ENCODE results near the gene CCL22.
"Not testable (repeated sequence)": the region's sequence is repeated elsewhere in the genome, so short reads cannot be mapped to it uniquely, and the experiment has no call there.

CCL22 gene, protein sequence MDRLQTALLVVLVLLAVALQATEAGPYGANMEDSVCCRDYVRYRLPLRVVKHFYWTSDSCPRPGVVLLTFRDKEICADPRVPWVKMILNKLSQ

GRCh38 chr16:57358527-57359095 is at the start of gene CCL22:
CCL22 (plus strand) TSS chr16:57358783; CDS start chr16:57358817, 34 bp downstream.
- DNase-seq = no peak

DNA sequence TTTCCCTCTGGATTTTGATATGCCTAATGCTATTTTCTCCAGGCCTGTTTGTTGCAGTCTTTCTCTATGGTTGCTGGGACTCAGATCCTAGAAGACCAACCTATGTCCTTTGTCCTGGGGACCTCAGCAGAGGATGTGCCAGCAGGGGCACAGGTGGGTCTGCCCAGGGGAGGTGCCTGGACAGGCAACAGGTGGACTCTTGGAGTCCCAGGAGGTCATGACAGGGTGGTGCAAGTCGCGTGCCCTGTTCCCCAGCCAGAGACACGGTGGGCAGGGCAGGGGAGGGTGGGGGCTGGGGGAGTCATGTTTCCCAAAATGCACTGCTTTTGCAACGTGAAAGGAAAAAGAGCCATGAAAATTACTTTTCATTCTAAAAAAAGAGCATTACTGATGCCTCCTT is 47.8 kb upstream of the CCL22 start:
- DNase-seq = no peak

DNA sequence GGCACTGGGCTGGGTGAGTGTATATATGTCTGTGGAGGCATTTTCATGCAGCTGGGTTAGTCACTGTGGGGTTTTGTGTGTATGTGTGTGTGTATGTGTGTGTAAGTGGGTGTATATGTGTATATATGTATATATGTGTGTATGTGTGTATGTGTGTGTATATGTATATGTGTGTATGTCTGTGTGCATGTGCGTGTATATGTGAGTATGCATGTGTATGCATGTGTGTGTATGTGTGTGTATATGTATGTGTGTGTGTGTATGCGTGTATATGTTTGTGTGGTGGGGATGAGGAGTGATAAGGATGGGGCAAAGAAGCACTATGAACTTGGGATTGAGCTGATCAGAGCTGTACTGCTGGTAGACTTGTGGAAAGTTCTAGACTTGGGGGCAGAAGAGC is 45.1 kb upstream of the CCL22 start:
- DNase-seq = no peak

DNA sequence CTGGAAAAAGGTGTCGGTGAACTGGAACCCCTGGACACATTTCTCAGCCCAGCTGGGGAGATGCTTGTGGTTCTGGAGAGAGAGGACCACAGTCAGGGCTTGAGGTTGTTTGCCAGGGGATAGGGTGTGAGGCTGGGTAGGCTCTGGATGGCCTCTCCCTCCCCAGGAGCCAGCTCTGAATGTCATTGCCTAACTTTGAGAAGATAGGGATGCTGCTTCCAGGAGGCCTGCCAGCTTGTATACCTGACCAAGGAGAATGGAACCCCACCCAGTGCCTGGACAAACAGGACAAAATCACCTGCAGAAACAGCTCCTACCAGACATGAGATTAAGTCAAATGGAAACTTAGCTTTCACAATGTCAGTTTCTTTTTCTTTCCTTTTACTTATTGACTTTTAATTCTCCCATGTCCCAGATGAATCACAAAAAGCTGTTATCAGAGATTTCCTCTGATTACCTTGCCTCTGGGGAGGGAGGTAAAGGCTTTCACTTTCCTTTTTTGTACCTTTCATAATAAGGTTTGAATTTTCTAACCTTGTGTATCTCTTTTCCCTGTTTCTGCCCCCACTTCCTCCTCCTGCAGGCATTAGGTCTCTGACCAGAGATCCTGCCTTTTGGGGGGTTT is 44.3 kb upstream of the CCL22 start:
- DNase-seq = no peak

- DNase-seq = no peak
Measured at GRCh38 chr16:57315416-57315815, 43.2 kb upstream of the CCL22 start.

GRCh38 chr16:57316390-57317017 is 42.1 kb upstream of the CCL22 start:
- no peak for DNase-seq

DNA sequence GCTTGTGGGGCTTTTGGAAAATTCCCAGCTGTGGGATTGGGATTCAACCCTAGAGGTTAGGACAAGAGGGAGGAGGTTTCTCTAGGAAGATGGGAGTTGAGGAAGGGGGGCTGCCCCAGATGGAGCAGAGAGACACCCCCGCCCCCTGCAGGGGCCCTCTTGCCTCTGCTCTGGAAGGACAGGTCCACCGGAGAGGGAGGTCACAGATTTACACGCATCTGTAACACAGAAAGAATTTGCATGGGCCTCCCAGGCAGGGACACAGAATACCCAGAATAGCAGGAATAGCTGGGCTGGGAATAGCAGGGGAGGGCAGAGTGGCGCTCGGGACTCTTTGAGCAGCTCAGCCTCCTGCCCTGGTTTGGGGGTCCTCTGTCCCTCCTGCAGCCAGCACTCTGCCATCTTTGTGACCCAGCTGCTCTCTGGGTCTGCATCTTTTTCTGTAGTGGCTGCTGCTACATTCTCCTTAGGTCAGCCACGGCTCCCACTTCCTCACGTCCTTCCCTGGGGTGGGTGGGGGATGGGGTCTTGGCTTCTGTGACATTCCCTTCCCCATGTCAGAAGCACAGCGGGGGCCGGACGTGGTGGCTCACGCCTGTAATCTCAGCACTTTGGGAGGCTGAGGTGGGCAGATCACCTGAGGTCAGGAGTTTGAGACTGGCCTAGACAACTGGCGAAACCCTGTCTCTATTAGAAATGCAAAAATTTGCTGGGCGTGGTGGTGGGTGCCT is 40.2 kb upstream of the CCL22 start:
- DNase-seq = no peak

DNA sequence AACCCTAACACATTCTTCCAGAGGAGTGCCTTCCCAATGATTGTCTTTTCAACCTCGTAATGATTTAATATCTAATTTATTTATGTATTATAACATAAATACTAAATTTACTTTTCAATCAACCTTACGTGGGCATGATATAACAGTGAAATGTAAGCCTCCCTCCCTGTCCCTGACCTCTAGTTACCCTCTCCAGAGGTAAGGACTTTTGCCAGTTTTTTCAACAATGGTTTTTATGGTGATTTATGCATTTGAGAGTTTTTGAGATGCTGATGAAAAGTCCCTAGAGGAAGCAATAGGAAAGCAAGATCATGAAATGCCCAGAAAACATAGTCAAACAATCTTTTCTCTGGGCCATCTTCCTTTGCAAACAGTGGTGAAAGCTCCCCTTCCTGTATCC is 38.9 kb upstream of the CCL22 start:
- no peak for DNase-seq

DNA sequence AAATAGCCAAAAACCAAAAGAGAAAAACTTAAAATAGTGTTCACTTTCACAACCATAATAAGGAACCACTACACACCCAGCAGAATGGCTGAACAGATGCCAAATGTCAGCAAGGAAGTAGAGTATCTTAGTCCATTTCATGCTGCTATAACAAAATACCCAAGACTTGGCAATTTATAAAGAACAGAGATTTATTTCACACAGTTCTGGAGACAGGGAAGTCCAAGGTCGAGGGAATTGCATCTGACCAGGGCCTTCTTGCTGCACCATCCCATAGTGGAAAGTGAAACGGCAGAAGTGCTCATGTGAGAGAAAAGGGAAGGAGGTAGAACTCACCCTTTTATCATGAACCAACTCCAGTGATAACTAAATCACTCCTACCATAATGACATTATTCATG is 33.8 kb upstream of the CCL22 start:
- no peak for DNase-seq

DNA sequence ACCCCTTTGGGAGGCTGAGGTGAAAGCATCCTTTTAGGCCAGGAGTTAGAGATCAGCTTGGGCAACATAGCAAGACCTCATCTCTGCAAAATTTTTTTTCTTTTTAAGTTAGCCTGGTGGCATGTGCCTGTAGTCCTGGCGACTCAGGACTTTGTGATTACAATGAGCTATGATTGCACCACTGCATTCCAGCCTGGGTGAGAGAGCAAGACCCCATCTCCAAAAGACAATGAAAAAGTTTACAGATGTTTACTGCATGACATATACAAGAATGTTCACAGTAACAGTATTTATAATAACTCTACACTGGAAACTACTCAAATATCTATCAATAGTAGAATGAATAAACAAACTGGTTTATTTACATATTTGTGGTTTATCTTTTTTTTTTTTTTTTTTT is 33.1 kb upstream of the CCL22 start:
- no peak for DNase-seq

DNA sequence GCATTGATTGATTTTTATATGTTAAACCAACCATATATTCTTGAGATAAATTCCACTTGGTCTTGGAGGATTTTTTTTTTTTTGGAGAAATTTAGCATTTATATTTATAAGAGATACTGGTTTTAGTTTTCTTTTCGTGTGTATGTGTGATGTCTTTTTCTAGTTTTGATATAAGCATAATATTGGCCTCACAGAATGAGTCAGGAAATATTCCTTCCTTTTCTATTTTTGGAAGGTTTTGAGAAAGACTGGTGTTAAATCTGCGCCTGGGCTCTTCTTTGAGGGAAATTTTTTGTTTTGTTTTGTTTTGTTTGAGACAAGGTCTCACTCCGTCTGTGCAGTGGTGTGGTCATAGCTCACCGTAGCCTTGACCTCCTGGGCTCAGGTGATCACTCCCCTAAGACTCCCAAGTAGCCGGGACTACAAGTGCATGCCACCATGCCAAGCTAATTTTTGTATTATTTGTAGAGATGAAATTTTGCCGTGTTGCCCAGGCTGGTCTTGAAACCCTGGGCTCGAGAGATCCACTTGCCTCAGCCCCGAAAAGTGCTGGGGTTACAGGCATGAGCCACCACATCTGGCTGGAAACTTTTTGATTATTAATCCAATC is 28.8 kb upstream of the CCL22 start:
- DNase-seq = no peak

GRCh38 chr16:57331355-57331754 is 27.2 kb upstream of the CCL22 start:
- DNase-seq = no peak

DNA sequence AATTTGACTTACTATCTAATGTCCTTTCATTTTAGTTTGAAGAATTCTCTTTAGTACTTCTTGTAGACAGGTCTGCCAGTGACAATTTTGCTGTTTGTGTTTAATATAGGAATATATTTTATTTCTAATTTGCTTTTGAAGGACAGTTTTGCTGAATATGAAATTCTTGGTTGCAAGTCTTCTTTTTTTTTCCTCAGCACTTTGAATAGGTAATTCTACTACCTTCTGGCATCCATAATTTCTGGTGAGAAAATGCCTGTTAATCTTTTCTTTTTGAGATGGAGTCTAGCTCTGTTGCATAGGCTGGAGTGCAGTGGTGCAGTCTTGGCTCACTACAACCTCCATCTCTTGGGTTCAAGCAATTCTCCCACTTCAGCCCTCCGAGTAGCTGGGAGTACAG is 25.2 kb upstream of the CCL22 start:
- no peak for DNase-seq

DNA sequence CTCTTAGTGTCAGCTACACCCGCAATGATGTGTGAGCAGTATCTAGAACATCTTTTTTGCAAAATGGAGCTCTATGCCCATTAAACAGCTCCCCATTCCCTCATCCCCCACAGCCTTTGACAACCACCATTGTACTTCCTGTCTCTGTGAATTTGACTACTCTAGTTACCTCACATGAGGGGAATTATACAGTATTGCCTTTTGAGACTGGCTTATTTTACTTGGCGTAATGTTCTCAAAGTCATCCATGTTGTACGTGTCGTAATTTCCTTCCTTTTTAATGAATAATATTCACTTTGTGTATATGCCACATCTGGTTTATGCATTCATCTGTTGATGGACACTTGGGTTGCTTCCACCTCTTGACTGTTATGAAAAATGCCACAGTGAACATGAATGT is 23.2 kb upstream of the CCL22 start:
- DNase-seq = no peak

GRCh38 chr16:57341062-57341440 is 17.5 kb upstream of the CCL22 start:
- DNase-seq = no peak

DNA sequence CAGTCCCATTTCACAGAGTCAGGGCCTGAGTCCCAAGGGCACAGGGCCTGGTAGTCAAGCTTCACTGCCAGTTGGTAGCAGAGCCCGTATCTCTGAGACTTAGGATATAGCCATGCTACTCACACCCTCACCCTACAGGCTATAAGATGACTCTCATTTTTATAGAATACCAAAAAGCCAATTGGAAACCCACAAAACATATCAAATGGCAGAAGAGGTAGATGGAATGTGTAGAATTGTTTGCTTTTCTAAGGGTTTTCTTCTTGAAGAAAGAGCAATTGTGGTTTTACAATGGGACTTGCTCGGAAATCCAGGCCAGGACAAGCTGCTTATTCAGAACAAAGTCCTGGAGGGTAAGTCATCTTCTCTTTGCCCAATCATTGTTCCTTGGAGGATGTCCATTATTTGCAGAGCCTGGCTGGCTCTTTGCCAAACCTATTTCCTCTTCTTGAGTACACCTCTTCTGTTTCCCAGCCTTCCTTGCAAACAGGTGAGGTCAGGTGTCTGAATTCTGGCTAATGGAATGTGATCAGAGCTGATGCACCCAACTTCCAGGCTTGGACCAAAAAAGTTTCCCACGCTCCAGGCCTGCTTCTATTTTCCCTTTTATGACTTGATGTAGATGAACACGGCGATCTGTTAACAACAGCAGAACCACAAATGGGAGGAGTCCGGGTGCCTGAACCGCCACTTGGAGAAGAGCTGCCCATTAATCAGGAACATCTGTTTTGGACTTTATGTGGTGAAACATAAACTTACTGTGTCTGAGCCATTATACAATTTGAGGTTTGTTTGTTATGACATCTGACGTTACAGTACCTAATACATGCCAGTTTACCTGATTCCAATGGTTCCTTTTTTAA is 16.9 kb upstream of the CCL22 start:
- no peak for DNase-seq

DNA sequence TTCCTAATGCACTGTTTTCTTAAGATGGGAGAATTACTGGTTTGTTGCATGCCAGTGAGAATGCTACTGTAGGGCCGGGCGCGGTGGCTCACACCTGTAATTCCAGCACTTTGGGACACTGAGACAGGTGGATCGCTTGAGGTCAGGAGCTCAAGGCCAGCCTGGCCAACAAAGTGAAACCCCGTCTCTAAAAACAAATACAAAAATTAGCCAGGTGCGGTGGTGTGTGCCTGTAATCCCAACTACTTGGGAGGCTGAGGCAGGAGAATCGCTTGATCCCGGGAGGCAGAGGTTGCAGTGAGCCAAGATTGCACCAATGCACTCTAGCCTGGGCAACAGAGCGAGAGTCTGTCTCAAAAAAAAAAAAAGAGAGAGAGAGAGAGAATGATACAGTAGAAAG is 16.0 kb upstream of the CCL22 start:
- not testable (repeated sequence) for DNase-seq

DNA sequence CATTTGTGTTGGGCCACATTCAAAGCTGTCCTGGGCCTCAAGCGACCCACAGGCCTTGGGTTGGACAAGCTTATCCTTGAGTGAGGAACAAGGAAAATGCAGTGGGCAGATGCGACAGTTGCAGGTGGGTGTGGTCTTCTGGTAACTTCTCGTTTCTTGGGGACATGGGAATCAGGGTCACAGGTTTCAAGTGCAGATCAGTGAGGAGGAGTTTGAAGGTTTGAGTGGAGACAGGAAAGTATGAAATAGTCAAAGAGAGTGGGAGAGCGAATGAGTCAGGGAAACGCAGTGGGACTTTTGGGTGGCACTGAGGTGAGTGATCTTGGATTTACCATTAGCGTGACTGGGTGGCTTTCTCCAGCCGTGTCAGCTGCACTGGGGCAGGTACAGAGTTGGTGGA is 15.4 kb upstream of the CCL22 start:
- no peak for DNase-seq

DNA sequence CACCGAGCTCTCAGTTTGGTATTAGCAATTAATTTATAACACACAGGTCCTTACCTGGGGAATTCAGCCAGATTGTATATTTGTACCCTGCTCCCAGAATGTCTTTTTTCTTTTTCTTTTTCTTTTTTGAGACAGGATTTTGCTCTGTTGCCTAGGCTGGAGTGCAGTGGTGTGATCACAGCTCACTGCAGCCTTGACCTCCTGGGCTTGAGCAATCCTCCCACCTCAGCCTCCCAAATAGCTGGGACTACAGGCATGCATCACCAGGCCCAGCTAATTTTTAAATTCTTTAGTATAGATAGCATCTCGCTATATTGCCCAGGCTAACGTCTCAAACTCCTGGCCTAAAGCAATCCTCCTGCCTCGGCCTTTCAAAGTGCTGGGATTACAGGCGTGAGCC is 14.5 kb upstream of the CCL22 start:
- DNase-seq = not testable (repeated sequence)

DNA sequence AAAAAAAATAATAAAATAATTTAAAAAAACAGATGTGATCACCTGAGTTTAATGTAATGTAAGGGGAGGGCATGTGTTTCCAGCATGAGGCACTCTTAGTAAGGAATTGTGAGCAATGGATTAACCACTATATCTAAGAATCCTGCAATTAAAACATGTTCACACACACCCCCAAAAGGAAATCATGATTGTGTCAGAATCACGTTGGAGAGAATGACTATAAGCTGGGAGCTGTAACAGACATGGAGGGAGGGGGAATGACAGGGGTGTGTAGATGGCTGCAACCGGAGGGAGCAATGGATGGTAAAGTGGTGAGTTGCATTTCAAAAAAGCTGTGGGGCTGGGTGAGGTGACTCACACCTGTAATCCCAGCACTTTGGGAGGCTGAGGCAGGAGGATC is 13.6 kb upstream of the CCL22 start:
- no peak for DNase-seq

GRCh38 chr16:57345666-57346204 is 12.8 kb upstream of the CCL22 start:
- DNase-seq = no peak

GRCh38 chr16:57347858-57348257 is 10.7 kb upstream of the CCL22 start:
- DNase-seq = no peak
